GM12878 (cell line): Measurements from ENCODE around the gene NPAS3. TPM values are rescaled to one million over a fixed set of nuclear protein-coding genes. Genes with fewer than 3 reads are reported as not detected.

Experiments used
- ATAC-seq: fragments of 200-7000 bp; cut with Tn5 transposase; 3 replicates; pipeline ENCODE4 v1.9.1; 2020; ENCODE audit warnings: mild to moderate bottlenecking, moderate library complexity
- BruUV-seq: library from RNA; stranded (reverse); fragments of 400-500 nt; replicated peaks from 2 replicates; lab custom pipeline; 2021; lab: Mats Ljungman, UMichigan
- CTCF ChIA-PET: fragments of 300-600 bp; sonication (Branson Sonifier 250); formaldehyde crosslinking; extraction: SDS; loops from one replicate; lab custom pipeline; 2021; ENCODE audit warnings: inconsistent platforms; lab: Yijun Ruan, JAX
- POLR2A ChIA-PET: fragments of 350-600 bp; formaldehyde crosslinking; extraction: SDS; loops from one replicate; lab custom pipeline; 2021; ENCODE audit warnings: inconsistent platforms; lab: Charles Lee
- RAD21 ChIA-PET: fragments of 300-600 bp; sonication (Branson Sonifier 250); formaldehyde crosslinking; loops from one replicate; lab custom pipeline; 2023; ENCODE audit warnings: antibody characterized with exemption; ENCODE audit not compliant: unreplicated experiment; lab: Charles Lee
- SMC1A ChIA-PET: fragments of 300-600 bp; sonication (Branson Sonifier 250); formaldehyde crosslinking; loops from one replicate; lab custom pipeline; 2023; ENCODE audit not compliant: unreplicated experiment, uncharacterized antibody; lab: Charles Lee
- DNase-seq: peaks from one replicate; pipeline ENCODE4 v3.0.0-alpha.2; 2011; ENCODE audit warnings: low read depth, low spot score
- FAIRE-seq: peaks from 3 replicates; lab custom pipeline; 2011; peaks lifted over from hg19 to GRCh38; lab: Jason Lieb, UNC
- H2AFZ ChIP-seq: 2 replicates; pipeline ENCODE4 v1.6.0; 2011; ENCODE audit warnings: low read depth, low read length, control low read depth; ENCODE audit not compliant: control insufficient read depth
- H3K27ac ChIP-seq: 2 replicates; pipeline ENCODE4 v1.5.1; 2011; ENCODE audit warnings: control low read depth; ENCODE audit not compliant: control insufficient read depth, insufficient read depth
- H3K27me3 ChIP-seq, 2 experiments: replicated peaks in 1 of 2; 2 replicates each; pipeline versions ENCODE4 v1.6.0 to v1.6.1; 2011; ENCODE audit warnings: low read length in 1 of 2; ENCODE audit not compliant: control insufficient read depth in 2 of 2, insufficient read depth in 2 of 2
- H3K36me3 ChIP-seq, 2 experiments: 2 replicates each; pipeline ENCODE4 v1.5.1; 2011; ENCODE audit warnings: low read length in 1 of 2; ENCODE audit not compliant: control insufficient read depth in 2 of 2, insufficient read depth in 2 of 2
- H3K4me1 ChIP-seq: 2 replicates; pipeline ENCODE4 v1.6.1; 2011; ENCODE audit warnings: mild to moderate bottlenecking, low read length, moderate library complexity, mixed read lengths; ENCODE audit not compliant: control insufficient read depth, insufficient read depth
- H3K4me2 ChIP-seq: 2 replicates; pipeline ENCODE4 v1.6.0; 2011; ENCODE audit warnings: control low read depth; ENCODE audit not compliant: control insufficient read depth, insufficient read depth
- H3K4me3 ChIP-seq: fragments of 200-600 bp; sonication (generic); 2 replicates; pipeline ENCODE4 v1.5.1; 2016
- H3K79me2 ChIP-seq: 2 replicates; pipeline ENCODE4 v1.6.0; 2011; ENCODE audit warnings: low read length; ENCODE audit not compliant: control insufficient read depth, insufficient read depth
- H3K9ac ChIP-seq: 2 replicates; pipeline ENCODE4 v1.8.0; 2011; ENCODE audit warnings: low read length, control low read depth, mixed read lengths; ENCODE audit not compliant: control insufficient read depth, insufficient read depth
- H3K9me3 ChIP-seq: replicated peaks from 3 replicates; pipeline ENCODE4 v1.5.1; 2011; ENCODE audit warnings: mild to moderate bottlenecking, low read length; ENCODE audit not compliant: control insufficient read depth, insufficient read depth
- H4K20me1 ChIP-seq: 2 replicates; pipeline ENCODE4 v1.6.0; 2011; ENCODE audit not compliant: control insufficient read depth, insufficient read depth
- ELK1 ChIP-seq: IDR thresholded peaks from 2 replicates; pipeline ENCODE4 v1.6.1; 2012; ENCODE audit warnings: low read depth, low read length, improper control_type of control experiment
- JUNB ChIP-seq: IDR thresholded peaks from 2 replicates; pipeline ENCODE4 v1.6.1; 2016; ENCODE audit warnings: antibody characterized with exemption, mild to moderate bottlenecking
- NRF1 ChIP-seq: conservative IDR thresholded peaks from 2 replicates; pipeline ENCODE4 v1.6.1; 2011; ENCODE audit warnings: mild to moderate bottlenecking, low read depth, low read length, improper control_type of control experiment
- REST ChIP-seq: IDR thresholded peaks from 2 replicates; pipeline ENCODE4 v1.6.1; 2012; ENCODE audit warnings: mild to moderate bottlenecking, low read depth, low read length
- TBL1XR1 ChIP-seq: IDR thresholded peaks from 2 replicates; pipeline ENCODE4 v1.6.1; 2012; ENCODE audit warnings: low read depth, low read length, improper control_type of control experiment
- USF1 ChIP-seq: IDR thresholded peaks from 2 replicates; pipeline ENCODE4 v1.6.1; 2011; ENCODE audit warnings: borderline replicate concordance, low read depth, mild to moderate bottlenecking, moderate library complexity, mixed read lengths, low read length; ENCODE audit not compliant: insufficient read depth; ENCODE audit errors: extremely low read length
- WGBS: methylation state at CpG from one replicate; pipeline ENCODE4 v1.1.6; 2016; ENCODE audit warnings: low lambda C conversion rate; ENCODE audit not compliant: insufficient replicate concordance, insufficient coverage; ENCODE audit errors: missing lambda C conversion rate; 5-methylcytosine and 5-hydroxymethylcytosine counted together
- in situ Hi-C: fragments of 300-500 bp; cut with MboI; formaldehyde crosslinking; loops from 9 replicates; pipeline ENCODE4 v1.14.3; 2018; ENCODE audit warnings: mixed read lengths
- intact Hi-C: fragments of 100-400 bp; cut with micrococcal nuclease; formaldehyde crosslinking; loops from one replicate; pipeline ENCODE4 v1.14.2; 2022; ENCODE audit not compliant: unreplicated experiment
- polyA plus RNA-seq, 11 experiments: library from polyadenylated mRNA; depleted of rRNA in 4 of 11; unstranded in 6 of 11; stranded (reverse) in 5 of 11; fragments of >200 nt; fragmentation: Nextera tagmentation in 4 of 11; fragmentation: Illumina TruSeq in 1 of 11; extraction: Ambion mirVana in 4 of 11; extraction: Trizol in 1 of 11; gene quantifications; 1 replicate in 1 of 11; 2 replicates in 10 of 11; pipeline versions ENCODE4 v1.2.1 to v1.2.3, GENCODE V29; 2011 to 2016; ENCODE audit warnings: inconsistent platforms in 2 of 11, missing spikeins in 2 of 11, low read depth in 1 of 11
- total RNA-seq, 4 experiments: library from RNA; depleted of rRNA in 3 of 4; stranded (reverse); fragments of >200 nt in 3 of 4; fragmentation: Illumina TruSeq in 1 of 4; extraction: Trizol in 1 of 4; gene quantifications; 2 replicates each; pipeline versions ENCODE4 v1.2.1 to v1.2.3, GENCODE V29; 2013 to 2021
- TF ChIP-seq, protein P1 (sequence below): fragments of 450-650 bp; IDR thresholded peaks from 2 replicates; pipeline ENCODE4 v1.6.1; 2018; ENCODE audit warnings: mild to moderate bottlenecking, low read depth, moderate library complexity; ENCODE audit not compliant: partially characterized antibody

Gene NPAS3
- total and polyA plus RNA-seq, 10 of the 15 experiments (the other 5 are each of a cell fraction or from before 2014, with no cell fraction given), result under 0.01 to 2.7 (median 0.03) TPM; not detected in 6

DNA sequence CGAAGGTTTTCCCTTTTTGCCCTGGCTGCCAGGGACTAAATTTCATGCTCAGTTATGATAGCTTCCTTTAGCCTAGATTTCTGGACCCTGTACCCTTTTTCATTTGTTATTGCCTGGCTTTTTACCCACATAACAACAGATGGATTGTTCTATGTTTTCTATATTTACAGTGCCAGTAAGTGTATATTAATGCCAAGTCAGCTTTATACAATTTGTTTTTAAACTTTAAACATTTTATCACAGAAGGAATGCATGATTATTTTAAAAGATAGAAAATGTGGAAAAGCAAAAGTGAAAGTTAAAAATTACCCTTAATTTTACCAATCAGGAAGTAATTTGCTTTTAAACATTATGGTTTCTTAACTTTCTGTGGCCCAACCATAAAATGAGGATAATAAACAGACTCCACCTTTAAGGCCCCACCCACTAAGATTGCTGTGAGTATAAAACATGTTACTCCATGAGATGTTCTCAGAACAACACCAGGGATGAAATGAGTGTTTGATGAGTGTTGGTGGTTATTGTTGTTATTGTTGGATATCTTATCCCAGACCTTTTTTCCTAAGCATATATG, 515.4 kb downstream of the NPAS3 start:
- SMC1A ChIA-PET, result interaction anchor here (1.0 to 1.6 kb wide), 4 partner anchors 9 to 220 kb away, joined by 3 to 7 read pairs (median 4); no protein-coding TSS in a partner anchor
- H3K4me1 ChIP-seq, result no peaks in the 10 kb centered on the region
- in situ Hi-C loops, result no loop called here
- intact Hi-C loops, result no loop called here
- CTCF ChIA-PET, result interaction anchor here (1.2 to 1.7 kb wide), 2 partner anchors 17 to 51 kb away, joined by 3 to 4 read pairs; no protein-coding TSS in a partner anchor
- no peak for TF ChIP-seq TBL1XR1
- TF ChIP-seq ELK1, result no peak
- TF ChIP-seq, protein P1, sequence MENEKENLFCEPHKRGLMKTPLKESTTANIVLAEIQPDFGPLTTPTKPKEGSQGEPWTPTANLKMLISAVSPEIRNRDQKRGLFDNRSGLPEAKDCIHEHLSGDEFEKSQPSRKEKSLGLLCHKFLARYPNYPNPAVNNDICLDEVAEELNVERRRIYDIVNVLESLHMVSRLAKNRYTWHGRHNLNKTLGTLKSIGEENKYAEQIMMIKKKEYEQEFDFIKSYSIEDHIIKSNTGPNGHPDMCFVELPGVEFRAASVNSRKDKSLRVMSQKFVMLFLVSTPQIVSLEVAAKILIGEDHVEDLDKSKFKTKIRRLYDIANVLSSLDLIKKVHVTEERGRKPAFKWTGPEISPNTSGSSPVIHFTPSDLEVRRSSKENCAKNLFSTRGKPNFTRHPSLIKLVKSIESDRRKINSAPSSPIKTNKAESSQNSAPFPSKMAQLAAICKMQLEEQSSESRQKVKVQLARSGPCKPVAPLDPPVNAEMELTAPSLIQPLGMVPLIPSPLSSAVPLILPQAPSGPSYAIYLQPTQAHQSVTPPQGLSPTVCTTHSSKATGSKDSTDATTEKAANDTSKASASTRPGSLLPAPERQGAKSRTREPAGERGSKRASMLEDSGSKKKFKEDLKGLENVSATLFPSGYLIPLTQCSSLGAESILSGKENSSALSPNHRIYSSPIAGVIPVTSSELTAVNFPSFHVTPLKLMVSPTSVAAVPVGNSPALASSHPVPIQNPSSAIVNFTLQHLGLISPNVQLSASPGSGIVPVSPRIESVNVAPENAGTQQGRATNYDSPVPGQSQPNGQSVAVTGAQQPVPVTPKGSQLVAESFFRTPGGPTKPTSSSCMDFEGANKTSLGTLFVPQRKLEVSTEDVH, result no peak
- TF ChIP-seq REST, result no peak
- TF ChIP-seq NRF1, result no peak
- no peak for TF ChIP-seq USF1
- TF ChIP-seq JUNB, result no peak
- TF ChIP-seq, all 136 proteins: peak for 0
- DNase-seq, result no peak
- H4K20me1 ChIP-seq, result no peaks in the 10 kb centered on the region
- no peaks in the 10 kb centered on the region for H3K9me3 ChIP-seq
- no peak overlapping the region for H3K4me2 ChIP-seq
- no peak overlapping the region for H3K27ac ChIP-seq
- H3K27me3 ChIP-seq, result no peaks in the 10 kb centered on the region
- no TSS peak for BruUV-seq
- no peak for FAIRE-seq
- no peaks in the 10 kb centered on the region for H3K79me2 ChIP-seq
- POLR2A ChIA-PET, result interaction anchor here (1.5 kb wide), 1 partner anchor 35 kb away, joined by 3 read pairs; no protein-coding TSS in a partner anchor
- RAD21 ChIA-PET, result interaction anchor here (1.7 kb wide), 1 partner anchor 8 kb away, joined by 8 read pairs; no protein-coding TSS in a partner anchor
- no peaks in the 10 kb centered on the region for H3K36me3 ChIP-seq
- no peak overlapping the region for H2AFZ ChIP-seq
- ATAC-seq, result no peak
- WGBS, result 0% methylated on average over 1 of the region's 1 CpG
- no peak overlapping the region for H3K4me3 ChIP-seq
- no peak overlapping the region for H3K9ac ChIP-seq
